Islet precursor cell (in vitro differentiated cells): ENCODE results near the gene WWOX.
A peak's percentile ranks its signal among the peaks of the same experiment; 100 is the strongest.
"Not testable (repeated sequence)": the region's sequence is repeated elsewhere in the genome, so short reads cannot be mapped to it uniquely, and the experiment has no call there.

Source experiments
- DNase-seq: peaks from one replicate; pipeline ENCODE4 v3.0.0-alpha.2; 2018

Gene WWOX

DNA sequence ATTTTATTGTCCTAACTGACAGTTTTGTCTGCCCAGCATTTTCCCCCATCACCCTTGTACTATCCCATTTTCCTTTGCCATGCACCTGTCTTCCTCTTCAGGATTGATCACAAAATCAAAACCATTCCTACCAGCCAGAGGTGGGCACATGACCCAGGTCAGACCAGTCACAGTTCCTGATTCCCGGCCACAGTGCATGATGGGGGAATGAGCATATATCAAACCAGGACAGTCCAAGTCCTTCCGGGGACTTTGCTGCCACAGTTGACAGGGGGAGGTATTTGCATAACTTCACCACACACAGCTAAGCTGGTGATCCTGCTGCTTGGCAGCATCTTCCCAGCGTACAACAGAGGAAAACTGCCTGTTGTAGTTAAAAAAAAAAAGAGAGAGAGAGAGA lies 493.9 kb downstream of the WWOX start:
- DNase-seq, result peak; percentile 29

DNA sequence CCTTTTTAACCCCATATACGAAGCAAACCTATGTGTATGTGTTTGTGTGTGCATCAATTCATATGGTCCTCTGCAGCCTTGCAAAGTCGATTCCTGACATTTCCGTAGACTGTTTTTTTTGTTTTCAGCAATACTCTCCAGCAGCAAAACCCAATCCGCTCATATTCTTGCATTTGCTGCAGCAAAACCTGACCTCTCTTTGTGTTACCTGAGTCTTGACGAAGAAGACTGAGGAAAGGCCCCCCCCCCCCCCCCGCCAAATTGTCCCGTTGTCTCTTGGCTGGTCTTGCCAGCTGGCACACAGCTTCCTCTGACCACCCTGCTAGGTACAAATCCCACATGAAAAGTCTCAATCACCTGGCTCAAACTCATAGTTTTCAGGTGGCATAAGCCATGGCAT lies 494.7 kb downstream of the WWOX start:
- peak; percentile 29 for DNase-seq

DNA sequence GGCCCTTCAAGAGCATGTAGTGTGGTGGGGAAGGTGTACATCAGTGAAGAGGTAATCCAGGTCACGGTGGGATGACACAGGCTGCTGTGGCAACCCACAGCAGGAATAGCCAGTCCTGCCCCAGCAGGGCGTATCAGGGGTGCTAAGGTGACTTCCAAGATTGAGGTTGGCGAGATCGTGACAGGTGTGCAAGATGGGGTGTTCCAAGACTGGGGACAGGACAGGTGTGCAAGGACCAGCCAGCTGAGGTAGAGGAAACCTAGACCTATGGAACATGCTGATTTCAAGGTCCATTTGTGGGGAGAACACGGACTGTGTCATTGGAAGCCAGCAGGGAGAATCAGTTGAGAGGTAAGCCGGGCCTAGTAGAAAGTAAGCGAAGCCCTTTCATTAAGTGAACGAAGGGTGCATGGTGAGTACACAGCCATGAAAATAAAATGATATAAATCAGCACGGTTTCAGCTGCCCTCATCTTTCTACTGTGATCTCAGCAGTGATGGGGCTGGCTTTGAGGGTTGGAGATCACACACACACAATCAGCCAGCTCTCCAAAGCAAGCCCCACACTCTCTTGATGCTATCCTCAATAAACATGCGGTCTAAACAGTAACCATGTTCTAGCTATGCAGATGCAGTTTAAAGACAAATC lies 497.0 kb downstream of the WWOX start:
- DNase-seq, result no peak

DNA sequence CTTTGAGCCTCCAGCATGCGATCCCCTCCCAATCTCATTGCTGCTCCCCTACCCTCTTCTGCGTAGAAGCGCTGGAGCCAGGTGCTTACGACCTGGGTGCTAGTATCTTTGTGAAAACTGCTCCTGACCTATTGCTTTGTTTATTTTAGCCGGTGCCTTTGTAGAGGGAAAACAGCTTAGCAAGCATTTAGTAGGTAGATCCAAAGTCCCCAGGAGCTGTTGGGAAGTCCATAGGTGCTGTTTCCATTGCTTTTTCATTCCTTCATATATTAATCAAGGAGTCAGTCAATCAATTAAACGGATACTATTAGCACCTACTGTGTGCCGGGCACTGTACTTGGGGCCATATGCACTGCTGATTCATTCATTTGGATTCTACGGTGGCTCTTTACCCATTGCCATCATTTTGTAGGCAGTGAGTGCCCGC lies 497.6 kb downstream of the WWOX start:
- DNase-seq, result no peak

DNA sequence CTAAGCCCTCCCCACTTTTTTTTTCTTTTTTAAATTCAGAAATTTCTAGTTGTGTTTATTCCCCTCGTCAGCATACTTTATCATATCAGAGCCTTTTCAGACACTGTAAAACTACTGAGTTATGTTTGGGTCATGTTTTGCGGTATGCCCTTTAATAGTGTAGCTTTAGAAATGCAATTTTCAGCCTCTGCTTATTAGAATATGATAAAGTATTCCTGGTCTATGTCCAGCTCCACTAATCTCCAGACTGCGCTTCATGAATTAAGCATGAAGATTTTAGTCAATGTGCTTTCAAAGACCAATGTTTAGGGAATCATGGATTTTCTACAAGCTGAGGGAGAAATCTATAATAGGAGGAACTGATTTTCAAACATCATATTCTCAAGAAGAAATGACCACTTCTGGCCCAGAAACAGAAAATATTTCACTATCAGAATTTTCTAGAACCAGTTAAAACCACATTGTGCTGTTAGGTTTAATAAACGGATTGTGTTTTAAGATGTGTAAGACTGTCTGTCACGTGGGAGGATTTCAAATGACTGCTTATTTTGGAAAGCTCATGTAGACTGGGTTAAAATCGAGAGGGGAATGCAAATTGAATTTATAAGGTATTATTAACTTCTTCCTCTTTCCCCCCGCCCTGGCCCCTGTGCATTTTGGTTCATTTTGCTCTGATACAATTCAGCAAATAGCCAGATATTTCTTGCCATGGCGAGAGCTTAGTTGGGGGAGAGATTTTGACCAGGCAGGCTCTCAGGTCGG lies 498.5 kb downstream of the WWOX start:
- no peak for DNase-seq

DNA sequence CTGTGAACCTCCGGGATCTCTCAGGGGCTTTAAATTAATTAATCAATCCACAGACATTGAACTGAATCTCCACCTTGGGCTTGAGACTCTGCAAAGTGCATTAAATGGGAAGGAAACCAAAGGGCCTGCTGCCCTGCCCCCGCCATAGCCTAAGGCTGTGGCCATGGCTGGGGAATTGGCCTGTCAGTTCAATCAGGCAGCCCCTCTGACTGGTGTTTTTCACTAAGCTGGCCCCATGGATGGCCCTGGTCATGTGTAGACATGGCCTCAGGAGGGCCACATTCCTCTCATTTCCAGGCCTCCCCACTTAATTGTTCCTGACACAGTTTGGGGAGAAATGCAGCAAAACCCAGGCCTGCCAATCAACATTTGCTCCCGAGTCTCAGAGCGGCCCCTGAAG lies 499.8 kb downstream of the WWOX start:
- peak; percentile 83 for DNase-seq

DNA sequence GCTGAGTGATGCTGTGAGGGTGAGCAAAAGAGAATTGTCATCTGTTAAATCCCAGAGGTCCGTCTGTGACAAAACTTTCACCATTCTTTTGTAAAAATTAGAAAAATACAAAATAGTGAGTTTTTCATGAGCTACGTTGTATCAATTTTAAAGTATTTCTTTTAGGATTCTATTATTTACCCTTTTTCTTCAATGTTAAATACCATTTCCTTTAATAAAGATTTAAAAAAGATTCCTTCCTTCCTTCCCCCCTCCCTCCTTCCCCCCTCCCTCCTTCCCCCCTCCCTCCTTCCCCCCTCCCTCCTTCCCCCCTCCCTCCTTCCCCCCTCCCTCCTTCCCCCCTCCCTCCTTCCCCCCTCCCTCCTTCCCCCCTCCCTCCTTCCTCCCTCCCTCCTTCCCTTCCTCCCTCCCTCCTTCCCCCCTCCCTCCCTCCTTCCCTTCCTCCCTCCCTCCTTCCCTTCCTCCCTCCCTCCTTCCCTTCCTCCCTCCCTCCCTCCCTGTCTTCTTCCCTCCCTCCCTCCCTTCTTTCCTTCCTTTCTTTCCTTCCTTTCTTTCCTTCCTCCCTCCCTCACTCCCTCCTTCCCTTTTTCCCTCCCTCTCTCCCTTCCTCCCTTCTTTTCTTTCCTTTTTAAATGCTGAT lies 505.1 kb downstream of the WWOX start:
- DNase-seq, result not testable (repeated sequence)

DNA sequence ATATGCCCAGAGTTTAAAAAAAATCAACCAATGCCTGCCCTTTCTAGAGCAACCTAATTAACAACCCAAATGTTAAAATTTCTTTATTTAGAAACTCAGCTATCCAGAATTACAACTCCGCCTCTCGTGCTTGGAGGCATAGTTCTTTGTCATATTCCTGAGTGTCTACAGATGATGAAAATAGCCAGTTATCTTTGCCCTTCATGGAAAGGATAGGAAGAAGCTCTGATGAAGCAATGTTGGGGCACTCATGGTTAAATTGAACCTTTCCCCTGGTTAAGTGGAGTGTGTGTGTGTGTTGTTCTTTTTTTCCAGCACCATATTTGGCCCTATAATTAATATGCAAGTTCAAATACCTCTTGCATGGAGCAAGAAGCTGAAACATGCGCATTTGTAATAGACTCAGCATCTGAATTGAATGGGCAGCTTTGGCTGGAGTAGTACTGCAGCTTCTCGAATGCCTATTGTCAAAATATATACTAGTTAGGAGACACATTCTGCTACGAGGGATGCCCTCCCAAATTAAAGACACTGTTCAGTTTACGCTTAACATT lies 506.2 kb downstream of the WWOX start:
- DNase-seq, result no peak

DNA sequence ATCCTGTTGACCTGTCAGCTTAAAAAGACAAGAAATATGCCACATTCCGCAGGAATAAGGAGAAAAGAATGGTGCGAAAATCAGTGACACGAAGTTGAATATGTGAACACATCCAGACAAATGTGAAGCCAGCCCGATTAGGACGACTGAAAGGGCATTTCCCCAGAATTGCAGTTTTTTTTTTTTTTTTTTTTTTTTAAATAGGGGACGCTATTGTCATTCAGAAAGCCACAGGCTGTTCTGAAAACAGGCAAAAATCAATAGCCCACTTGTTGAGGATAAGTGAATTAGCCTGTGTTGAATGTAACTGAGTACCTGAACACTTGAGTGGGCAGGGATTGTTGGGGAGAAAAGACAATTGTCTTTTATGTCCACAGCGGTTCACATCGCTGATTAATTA lies 507.1 kb downstream of the WWOX start:
- no peak for DNase-seq

DNA sequence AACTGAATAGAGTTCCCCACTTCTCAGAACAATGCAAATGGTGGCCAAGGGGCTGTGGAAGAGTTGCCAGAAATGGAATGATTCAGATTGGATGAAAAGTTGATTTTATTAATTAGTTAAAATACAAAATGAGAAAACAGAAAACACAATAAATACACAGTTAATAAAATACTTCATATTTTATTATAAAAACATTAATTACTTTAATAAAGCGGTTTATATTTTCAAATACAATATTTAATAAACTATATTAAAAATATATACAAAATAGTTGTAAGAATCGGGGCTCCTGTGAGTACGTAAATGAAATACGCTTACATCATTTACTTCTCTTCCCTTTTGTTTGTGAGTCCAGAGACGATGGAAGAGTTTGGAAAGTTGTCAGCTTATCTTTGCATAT lies 507.6 kb downstream of the WWOX start:
- no peak for DNase-seq

DNA sequence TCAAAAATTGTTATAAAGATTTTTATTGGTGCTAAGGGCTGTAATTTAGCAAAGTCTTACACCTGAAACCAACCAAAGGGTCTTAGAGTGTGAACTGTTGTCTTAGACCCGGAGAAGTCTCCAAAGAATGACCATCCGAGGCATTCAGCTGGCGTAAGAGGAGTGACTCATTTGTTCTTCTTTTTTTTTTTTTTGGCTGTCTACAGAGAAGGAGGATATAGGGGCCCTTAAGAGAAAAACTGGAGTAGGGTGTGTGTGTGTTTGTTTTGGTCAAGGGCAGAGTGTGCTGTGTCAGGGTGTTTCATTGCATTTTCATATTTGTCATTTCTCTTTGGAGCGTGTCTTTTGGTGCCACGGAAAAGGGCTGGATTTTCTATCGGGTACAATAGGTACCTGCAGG lies 508.0 kb downstream of the WWOX start:
- no peak for DNase-seq

DNA sequence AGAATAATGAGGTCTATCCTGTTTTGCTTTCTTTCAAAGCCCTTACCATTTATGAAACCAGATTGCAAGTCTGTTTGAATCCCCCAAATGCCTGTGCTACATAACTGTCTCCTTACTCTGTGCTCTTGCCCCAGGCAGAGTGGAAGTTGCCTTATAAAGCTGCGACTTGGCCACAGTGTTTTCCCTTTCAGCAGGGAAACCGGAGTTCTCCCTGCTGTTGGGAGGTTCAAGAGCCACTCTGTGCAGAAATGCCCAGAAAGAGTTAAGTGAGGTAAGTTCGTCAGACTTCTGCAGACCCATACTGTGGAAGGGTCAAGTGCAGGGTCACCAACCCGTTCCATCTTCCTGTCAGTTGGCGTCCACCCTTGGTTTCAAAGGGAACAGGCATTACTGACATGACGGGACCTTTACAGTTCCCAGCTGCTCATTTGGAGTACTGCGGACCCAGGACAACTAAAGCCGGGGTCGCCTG lies 508.9 kb downstream of the WWOX start:
- DNase-seq, result peak; percentile 86

DNA sequence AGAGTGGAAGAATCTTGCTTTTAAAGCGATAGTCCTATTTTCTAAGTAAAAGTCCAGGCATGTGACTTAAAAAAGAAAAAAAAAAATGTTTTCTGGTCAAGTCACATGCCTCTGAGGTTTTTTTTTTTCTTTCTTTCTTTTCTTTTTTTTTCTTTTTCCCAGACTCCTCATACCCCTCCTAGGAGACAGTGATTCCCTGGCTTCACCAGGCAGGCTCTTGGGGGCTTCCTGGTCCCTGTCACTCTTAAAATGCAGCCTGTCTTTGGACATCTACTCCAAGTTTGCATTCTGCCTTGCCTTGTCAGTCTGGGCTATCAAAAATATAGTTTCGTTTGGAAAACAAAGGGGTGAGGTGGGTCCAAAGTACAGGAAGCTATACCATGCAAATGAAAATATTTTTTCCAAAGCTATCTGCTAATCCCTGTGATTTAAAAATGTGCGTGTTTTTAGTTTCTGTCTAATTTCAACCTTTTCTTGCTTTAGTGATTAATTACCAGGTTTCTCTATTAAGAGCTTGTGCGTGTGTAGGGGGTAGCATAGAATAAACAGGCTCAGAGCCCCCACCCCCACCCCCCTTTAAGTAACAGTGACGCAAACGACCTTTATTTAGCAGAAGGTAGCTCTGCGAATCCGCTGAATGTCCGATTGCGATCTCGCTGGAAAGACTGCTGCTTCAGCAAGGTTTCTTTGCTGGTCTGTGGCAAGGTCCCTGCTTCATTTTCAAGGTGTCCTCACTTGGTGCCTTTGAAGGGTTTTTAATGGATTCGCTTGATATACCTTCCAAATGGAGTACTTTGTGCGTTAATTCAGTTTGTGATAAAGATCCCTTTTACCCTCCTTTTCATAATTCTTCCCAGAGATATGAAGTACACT lies 510.2 kb downstream of the WWOX start:
- peak; percentile 57 for DNase-seq

DNA sequence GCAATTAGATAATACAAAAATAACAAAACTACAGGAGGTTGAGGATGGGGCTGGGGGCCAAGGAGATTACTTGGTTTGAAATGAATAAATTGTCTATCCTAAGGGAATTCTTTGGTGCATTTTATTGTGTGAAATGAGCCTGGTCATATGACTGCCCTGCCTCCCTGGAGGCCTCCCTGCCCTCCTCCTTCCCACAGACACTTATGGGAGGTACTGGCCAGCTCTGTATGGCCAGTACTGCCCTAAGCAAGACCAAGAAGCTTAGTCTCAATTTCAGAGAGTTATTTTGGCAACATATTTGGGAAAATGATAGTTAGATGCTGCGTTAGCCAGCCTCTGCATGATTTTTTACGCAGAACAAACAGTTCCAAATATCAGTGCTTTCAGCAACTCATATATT lies 511.9 kb downstream of the WWOX start:
- no peak for DNase-seq

DNA sequence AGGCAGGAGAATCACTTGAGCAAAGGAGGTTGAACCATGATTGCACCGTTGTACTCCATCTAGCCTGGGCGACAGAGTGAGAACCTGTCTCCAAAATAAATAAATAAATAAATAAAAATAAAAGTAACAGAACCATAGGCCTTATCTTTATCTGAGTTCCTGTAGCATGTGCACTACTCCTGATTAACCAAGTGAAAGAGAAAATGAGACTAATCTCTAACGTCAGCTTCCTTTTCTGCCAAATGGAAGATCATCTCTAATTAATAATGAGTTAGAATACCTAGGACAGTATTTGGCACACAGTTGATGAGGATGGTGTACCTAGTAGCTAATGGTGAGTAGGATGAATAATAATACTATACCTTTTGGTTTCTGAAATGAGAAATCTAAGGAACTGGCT lies 520.4 kb downstream of the WWOX start:
- DNase-seq, result no peak

DNA sequence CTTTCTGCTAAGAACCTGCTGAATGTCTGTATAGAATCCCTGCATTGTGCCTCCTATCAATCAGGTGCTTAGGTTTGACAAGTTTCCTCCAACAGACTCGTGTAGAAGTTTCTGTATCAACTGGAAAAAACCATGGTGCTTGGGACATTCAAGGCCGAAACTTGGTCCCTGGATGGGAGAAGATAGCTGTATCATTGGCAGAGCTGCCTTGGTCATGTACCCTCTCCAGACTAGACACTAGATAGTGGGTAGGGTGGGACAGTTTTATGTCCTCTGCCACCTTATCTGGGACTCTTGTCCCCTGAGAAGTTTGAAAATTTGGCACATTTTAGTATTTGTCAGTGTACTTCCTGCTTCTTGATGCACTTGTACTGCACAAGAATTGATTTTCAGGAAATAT lies 520.8 kb downstream of the WWOX start:
- DNase-seq, result no peak

DNA sequence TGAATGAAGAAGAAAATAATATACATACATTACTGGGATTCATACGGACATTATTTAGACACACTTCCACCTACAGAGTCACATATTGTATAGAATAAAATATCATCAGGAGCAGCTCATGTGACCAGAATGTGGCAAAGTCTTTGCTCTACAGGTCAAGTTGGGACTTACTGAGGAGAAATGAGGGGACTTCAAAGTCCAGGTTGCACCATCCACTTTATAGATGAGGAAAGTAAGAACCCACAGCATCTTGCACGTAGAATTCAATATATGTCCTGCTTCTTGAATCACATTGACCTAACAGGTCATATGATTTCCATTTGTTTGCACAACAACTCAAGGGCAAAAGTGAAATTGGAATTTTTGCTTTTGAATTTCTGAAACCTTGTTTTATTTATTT lies 524.3 kb downstream of the WWOX start:
- no peak for DNase-seq

DNA sequence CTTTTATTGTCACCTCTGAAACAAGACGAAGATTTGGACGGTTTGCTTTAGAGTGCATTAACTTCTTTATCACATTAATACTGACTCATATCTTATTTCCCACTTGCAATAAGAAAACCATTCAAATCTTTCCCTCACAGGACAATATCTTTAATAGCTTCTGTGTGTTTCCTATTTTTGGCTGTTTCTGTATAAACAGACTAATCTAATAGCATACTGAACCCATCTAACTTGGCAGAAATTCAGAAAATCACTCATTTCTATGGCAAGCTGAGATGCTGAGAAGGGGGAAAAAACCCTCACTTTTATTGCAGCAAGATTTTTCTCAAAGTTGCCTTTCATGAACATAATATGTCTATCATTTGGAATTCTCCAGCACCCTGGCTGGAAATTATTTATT lies 524.9 kb downstream of the WWOX start:
- DNase-seq, result no peak

DNA sequence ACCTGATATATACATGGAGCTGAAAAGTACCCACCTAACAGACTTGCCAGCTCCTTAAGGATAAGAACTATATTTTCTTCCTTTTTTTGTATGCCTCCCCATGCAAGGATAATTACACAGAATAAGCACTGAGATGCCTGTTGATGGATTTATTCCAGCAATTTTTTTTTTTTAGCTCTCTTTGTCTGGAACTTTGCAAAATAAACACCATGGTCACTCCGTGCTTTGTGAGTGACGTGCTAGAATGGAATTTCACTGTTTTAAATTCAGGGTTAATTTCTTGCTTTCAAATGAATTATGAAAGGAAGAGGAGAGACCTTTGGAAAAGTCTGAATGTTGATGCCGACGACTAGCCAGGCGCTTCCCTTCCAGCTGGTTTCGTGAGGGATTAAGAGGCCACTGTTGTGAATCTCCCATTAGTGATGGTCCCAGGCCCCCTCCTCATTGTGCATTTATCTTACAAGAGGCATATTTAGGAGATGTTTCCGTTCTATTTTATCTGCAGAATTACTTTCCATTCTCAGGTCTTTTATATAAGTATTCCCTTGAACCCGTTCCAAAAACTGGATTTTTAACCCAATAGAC lies 529.1 kb downstream of the WWOX start:
- no peak for DNase-seq

DNA sequence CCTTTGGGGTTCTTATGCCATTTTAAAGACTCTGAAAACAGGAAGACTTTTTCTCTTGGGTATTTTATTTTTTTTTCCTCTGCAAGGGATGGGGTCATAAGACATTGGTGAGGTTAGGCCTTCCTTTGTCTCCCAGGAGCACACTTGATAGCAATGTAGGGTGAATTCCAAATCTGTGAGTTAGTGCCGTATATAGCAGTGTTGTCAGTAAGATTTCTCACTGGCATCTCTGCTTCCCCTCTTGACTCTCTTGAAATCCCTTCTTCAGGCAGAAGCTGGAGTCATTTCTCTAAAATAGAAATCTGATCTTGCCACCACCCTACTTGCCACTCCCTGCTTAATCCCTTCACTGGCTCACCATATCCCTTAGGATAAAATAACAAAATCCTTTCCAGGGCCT lies 529.7 kb downstream of the WWOX start:
- no peak for DNase-seq

DNA sequence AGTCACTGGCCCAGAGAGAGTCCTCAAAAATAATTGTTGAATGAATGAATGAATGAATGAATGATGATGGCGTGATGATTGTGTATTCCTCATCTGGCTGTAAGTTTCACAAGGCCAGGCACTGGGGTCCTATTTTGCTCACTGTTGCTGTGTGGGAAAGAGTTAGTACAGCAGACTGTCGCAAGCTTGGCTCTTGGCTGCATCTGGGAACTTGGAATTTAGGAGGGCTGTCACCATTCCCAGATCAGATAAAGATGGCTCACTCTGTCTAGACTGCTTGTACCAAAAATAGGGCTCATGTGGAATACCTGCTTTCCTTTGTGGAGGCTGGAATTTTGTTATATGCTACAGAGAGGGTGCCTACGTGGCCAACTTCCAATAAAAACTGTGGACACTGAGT lies 530.6 kb downstream of the WWOX start:
- DNase-seq, result no peak

DNA sequence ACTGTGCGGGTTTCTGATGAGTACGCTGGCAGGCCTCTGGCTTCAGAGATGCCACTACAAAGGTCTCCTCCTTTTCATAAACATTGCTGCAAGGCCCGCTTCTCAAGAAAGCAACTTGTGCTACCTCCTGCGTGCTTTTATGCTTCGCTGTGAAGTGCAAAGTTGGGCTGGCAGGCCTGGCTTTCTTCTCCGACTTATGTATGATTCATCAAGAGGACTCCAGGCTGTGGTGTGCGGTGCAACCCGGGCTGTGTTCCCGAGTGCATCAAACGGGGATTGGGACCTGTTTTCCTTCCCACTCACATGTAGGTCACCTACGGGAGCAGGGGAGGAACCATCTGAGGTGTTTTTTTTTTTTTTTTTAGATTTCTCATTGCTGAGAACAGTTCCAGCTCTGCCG lies 534.1 kb downstream of the WWOX start:
- DNase-seq, result peak; percentile 88

DNA sequence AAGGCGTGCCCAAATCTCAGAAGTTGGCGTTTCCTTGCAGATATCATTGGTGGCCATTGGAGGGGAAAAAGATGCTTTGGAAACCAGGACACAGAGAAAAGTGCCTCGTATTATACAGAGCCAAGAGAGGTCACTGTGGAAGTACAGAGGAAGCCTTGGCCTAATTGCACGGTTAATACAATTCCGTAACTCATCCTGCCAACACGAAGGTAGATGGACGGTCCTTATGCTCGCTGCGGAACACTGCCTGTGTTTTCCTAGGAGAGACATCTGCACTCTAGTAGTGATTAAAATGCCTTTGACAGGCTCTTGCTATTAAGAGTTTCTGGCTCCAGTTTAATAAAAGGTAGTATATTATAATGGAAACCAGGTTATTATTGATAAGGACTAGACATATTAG lies 536.4 kb downstream of the WWOX start:
- no peak for DNase-seq
